Measurements from ENCODE around the gene HYI. TPM values are rescaled to one million over a fixed set of nuclear protein-coding genes. Genes with fewer than 3 reads are reported as not detected.

The HYI gene
- total and polyA plus RNA-seq, 2 donors from 2014 or later, result 50.5 to 91.2 TPM

DNA sequence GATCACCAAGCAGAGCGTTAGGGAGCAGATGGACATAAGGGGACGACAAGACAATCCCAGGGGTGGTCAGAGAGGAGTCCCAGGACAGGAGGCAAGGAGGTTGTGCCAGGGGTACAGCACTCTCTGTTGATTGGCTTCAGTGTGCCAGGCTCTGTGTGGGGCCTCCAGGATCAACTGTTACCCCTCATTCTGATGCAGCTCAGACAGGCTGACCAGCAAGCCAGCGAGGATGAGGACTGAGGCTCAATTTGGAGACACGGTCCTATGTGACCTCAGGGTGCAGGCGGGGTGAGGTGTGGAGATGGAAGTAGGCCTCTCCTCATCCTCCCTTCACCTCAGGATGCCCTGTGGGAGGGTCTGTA is 4.0 kb downstream of the HYI start:
- H3K4me1 ChIP-seq (ENCODE audit: control insufficient read depth in 2 of 3, insufficient read depth in 2 of 3, low read depth in 1 of 3, low read length in 3 of 3), result peaks cover 0 to 14% (median 12%) of the 10 kb centered on the region in 3 donors

DNA sequence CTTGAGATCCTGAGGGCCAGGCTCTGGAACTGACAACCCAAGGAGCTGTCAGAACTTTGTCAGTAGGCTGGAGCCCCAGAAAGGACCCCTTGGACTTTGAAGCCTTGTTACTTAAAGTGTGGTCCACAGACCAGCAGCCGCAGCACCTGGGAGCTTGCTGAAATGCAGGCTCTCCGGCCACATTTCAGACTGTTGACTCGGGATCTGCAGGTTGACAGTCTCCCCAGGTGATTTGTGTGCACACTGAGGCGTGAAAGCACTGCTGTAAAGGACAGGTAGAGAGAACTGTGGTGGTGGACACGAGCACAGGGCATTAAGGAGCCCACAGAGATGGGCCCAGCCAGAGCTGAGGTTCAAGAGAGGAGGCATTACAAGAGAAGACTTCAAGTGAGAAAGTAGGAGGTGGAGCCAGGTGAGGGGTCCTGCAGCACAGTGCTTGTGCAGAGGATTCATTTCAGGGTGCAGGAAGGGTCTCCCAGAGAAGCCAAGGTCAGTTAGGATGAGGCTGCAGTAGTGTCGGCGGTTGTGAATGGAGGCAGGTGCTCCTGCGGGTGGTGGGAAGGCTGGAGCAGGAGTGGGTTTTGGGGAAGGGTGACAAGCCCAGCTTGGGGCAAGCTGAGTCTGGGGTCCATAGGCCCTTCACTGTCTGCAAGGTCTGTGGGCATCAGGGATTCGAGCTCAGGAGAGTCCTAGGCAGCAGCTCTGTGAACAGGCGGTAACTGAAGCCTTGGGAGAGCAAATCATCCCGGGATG is 4.6 kb downstream of the HYI start:
- Histone ChIP-seq H3K4me1 (ENCODE audit: control insufficient read depth in 2 of 3, insufficient read depth in 2 of 3, low read depth in 1 of 3, low read length in 3 of 3) (peaks cover 0 to 13% (median 12%) of the 10 kb centered on the region in 3 donors), H3K27me3 (ENCODE audit: control insufficient read depth, insufficient read depth, low read length) (no peaks in the 10 kb centered on the region), H3K36me3 (ENCODE audit: control insufficient read depth in 2 of 3, insufficient read depth in 3 of 3, low read length in 3 of 3) (peaks cover 13 to 56% (median 38%) of the 10 kb centered on the region in 3 donors), H3K4me3 (ENCODE audit: low read length in 3 of 3) (peak overlapping the region in 1 of 3 donors; percentile 14), H3K9ac (ENCODE audit: low read length in 3 of 3) (no peak overlapping the region), H3K27ac (ENCODE audit: low read depth in 2 of 2, low read length in 2 of 2) (peak overlapping the region; percentile 66 to 86), H3K9me3 (ENCODE audit: control insufficient read depth in 2 of 3, insufficient read depth in 1 of 3, low read length in 3 of 3) (no peaks in the 10 kb centered on the region)
- intact Hi-C loops (cut with DNase I), result no loop called here
- TF ChIP-seq, protein P1, sequence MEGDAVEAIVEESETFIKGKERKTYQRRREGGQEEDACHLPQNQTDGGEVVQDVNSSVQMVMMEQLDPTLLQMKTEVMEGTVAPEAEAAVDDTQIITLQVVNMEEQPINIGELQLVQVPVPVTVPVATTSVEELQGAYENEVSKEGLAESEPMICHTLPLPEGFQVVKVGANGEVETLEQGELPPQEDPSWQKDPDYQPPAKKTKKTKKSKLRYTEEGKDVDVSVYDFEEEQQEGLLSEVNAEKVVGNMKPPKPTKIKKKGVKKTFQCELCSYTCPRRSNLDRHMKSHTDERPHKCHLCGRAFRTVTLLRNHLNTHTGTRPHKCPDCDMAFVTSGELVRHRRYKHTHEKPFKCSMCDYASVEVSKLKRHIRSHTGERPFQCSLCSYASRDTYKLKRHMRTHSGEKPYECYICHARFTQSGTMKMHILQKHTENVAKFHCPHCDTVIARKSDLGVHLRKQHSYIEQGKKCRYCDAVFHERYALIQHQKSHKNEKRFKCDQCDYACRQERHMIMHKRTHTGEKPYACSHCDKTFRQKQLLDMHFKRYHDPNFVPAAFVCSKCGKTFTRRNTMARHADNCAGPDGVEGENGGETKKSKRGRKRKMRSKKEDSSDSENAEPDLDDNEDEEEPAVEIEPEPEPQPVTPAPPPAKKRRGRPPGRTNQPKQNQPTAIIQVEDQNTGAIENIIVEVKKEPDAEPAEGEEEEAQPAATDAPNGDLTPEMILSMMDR (IDR thresholded peaks at IDR 0.05; ENCODE audit: borderline replicate concordance, extremely low read depth, insufficient read depth), result no peak
- DNase-seq (no peak), FAIRE-seq (no peak)

More for the DNA sequence above, 4.0 kb downstream of the HYI start:
- Histone ChIP-seq H3K4me3 (ENCODE audit: low read length in 3 of 3) (no peak overlapping the region), H3K9ac (ENCODE audit: low read length in 3 of 3) (no peak overlapping the region), H3K27me3 (ENCODE audit: control insufficient read depth, insufficient read depth, low read length) (no peaks in the 10 kb centered on the region), H3K36me3 (ENCODE audit: control insufficient read depth in 2 of 3, insufficient read depth in 3 of 3, low read length in 3 of 3) (peaks cover 13 to 51% (median 34%) of the 10 kb centered on the region in 3 donors), H3K9me3 (ENCODE audit: control insufficient read depth in 2 of 3, insufficient read depth in 1 of 3, low read length in 3 of 3) (no peaks in the 10 kb centered on the region), H3K27ac (ENCODE audit: low read depth in 2 of 2, low read length in 2 of 2) (no peak overlapping the region)
- no peak for FAIRE-seq
- TF ChIP-seq, protein P1 (IDR thresholded peaks at IDR 0.05; ENCODE audit: borderline replicate concordance, extremely low read depth, insufficient read depth), result no peak
- intact Hi-C loops (cut with DNase I), result no loop called here
- DNase-seq, result no peak

DNA sequence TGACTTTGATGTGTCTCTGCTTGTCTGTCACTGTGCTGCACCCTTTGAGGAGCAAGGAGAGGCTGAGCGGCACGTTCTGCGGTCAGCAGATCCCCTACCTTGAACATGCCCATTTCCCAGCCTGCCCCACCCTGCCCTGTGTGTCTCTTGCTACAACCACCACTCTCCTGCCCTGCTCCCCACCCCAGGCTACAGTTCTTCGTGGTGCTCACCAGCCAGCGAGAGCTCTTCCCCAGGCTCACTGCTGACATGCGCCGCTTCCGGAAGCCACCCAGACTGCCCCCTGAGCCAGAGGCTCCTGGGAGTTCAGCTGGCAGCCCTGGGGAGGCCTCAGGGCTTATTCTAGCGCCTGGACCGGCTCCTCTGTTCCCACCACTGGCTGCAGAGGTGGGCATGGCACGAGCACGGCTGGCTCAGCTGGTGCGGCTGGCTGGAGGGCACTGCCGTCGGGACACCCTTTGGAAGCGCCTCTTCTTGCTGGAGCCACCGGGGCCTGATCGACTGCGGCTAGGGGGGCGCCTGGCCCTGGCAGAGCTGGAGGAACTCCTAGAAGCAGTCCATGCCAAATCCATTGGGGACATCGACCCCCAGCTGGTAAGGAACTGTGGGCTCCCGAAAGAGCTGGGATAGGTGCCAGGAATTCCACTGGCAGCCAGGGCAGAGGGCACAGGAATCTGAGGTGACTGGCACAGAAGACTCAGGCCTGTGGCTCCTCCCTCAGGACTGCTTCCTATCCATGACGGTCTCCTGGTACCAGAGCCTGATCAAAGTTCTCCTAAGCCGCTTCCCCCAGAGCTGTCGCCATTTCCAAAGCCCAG is 5.6 kb downstream of the HYI start:
- Histone ChIP-seq H3K4me3 (ENCODE audit: low read length in 3 of 3) (no peak overlapping the region), H3K27ac (ENCODE audit: low read depth in 2 of 2, low read length in 2 of 2) (peak overlapping the region; percentile 66 to 86), H3K4me1 (ENCODE audit: control insufficient read depth in 2 of 3, insufficient read depth in 2 of 3, low read depth in 1 of 3, low read length in 3 of 3) (peaks cover 0 to 13% (median 12%) of the 10 kb centered on the region in 3 donors), H3K36me3 (ENCODE audit: control insufficient read depth in 2 of 3, insufficient read depth in 3 of 3, low read length in 3 of 3) (peaks cover 13 to 64% (median 45%) of the 10 kb centered on the region in 3 donors), H3K9ac (ENCODE audit: low read length in 3 of 3) (no peak overlapping the region), H3K9me3 (ENCODE audit: control insufficient read depth in 2 of 3, insufficient read depth in 1 of 3, low read length in 3 of 3) (no peaks in the 10 kb centered on the region), H3K27me3 (ENCODE audit: control insufficient read depth, insufficient read depth, low read length) (no peaks in the 10 kb centered on the region)
- intact Hi-C loops (cut with DNase I), result no loop called here
- DNase-seq (peak in 1 of 5 donors; percentile 68), FAIRE-seq (no peak)
- TF ChIP-seq, protein P1 (IDR thresholded peaks at IDR 0.05; ENCODE audit: borderline replicate concordance, extremely low read depth, insufficient read depth), result no peak
